Cardiac septum (tissue), 1 donor: ENCODE data around the gene ARRDC1. TPM values are rescaled to one million over a fixed set of nuclear protein-coding genes. Genes with fewer than 3 reads are reported as not detected.
"Not testable (repeated sequence)": the region's sequence is repeated elsewhere in the genome, so short reads cannot be mapped to it uniquely, and the experiment has no call there.

Experiments
- DNase-seq: peaks from one replicate; pipeline ENCODE4 v3.0.0-alpha.2; 2020; ENCODE audit warnings: low spot score
- intact Hi-C: fragments of 100-400 bp; cut with DNase I; formaldehyde crosslinking; loops from one replicate; pipeline ENCODE4 v1.14.0; 2022
- long read RNA-seq: library from polyadenylated mRNA; unstranded; transcript quantifications from one replicate; pipeline ENCODE4 v2.0.0, GENCODE V29; 2021
- total RNA-seq: library from RNA; stranded (reverse); fragmentation: NEBNext Ultra II Directional; extraction: Animal tissue kit (Norgen Biotek cat#: 25700); gene quantifications from one replicate; pipeline ENCODE4 v1.2.1, GENCODE V29; 2021
- donor health status: DM: no; HTN: no; CAD: no.

Gene ARRDC1, protein sequence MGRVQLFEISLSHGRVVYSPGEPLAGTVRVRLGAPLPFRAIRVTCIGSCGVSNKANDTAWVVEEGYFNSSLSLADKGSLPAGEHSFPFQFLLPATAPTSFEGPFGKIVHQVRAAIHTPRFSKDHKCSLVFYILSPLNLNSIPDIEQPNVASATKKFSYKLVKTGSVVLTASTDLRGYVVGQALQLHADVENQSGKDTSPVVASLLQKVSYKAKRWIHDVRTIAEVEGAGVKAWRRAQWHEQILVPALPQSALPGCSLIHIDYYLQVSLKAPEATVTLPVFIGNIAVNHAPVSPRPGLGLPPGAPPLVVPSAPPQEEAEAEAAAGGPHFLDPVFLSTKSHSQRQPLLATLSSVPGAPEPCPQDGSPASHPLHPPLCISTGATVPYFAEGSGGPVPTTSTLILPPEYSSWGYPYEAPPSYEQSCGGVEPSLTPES
- total RNA-seq = 21.1 TPM
- long read RNA-seq, transcript ARRDC1-201 (8 exons, 1,586 nt) = major isoform, 21 of 45 reads
- long read RNA-seq, partial matches to known transcripts = 11 of 45 reads
- long read RNA-seq, other reads (novel, unspliced or antisense) = 13 of 45 reads

DNA sequence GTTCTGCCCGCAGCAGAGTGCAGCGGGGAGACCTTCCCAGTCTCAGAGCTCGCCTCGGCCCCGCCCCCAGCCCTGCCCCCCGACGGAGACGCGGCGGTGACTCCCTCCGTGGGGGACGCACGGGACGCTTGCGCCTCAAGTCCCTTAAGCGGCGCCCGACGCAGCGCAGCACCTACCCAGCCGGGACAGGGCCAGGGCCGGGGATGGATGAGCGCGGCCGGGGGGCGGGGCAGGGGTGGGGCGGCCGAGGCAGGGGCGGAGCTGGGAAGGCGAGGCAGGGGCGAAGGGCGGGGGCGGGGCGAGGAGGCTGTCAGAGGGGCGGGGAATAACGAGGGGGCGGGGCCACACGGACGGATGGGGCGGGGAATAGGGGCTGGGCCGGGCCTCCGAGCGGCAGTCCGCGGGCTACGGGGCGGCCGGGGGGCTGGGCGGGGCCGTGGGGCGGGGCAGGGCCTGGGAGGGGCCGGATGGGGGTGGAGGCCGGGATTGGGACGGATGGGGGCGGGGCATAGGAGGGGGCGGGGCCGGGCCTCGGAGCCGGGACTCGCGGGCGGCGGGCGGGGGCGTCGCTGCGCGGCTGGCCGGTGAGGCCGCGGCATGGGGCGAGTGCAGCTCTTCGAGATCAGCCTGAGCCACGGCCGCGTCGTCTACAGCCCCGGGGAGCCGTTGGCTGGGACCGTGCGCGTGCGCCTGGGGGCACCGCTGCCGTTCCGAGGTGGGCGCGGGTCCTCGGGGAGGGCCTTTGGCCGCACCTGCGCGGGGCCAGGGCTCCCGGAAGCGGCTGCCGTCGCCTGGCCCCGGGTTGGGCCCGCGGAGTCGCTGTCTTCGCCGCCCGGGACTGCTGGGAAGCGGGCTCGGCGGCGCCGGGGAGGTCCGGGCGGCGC is at the start of gene ARRDC1:
Gene ARRDC1, plus strand, starts transcription at position 566 of the 884 bp plus-strand sequence. Its CDS starts 32 bp downstream, at position 598.
- DNase-seq = peak; percentile 97
- intact Hi-C loops = no loop called here

DNA sequence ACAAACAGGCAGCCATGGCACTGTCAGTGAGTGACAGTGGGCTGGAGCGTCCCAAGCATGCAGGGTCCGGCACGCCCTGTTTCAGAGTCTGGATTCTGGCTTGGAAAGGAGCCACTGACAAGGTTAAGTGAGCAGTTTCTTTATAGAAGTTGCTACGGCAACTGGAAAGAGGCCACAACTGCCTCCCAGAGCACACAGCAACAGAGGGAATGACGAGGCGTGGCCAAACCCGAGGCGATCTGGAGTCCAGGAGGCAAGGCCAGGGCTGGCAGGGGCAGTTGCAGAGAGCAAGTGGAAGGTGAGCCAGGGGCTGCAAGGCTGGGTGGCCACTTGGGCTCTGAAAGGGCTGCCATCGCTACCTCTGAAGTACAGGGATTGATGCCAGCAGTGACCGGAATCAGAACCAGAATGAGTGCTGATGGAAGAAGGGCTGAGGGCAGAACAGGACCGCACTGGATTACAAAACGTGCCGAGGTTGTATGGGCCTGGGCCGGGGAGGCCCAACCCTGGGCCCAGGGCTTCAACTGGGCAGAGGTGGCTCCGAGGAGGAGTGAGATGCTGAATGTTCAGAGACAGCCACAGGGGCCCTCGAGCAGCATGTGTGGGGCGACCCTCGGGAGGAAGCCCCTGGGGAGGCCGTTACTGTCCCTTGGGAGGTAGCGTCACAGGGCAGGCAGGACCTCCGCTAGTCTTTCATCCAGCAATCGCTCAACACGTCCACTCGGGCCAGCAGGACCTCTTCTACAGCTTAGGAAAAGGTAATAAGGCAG is 49.2 kb upstream of the ARRDC1 start:
- no peak for DNase-seq

DNA sequence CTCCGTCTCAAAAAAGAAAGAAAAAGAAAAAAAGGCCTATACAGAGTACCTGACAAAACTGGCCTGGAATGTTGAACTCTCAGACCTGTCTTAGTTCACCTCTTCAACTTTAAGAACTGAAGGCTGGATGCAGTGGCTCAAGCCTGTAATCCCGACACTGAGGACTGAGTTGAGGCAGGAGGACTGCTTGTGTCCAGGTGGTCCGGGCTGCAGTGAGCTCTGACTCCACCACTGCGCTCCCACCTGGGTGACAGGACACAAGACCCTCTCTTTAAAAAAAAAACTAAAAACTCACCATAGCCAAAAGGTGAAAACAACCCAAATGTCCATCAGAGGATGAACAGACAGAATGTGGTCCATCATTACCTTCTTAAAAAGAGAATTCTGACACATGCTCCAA is 47.4 kb upstream of the ARRDC1 start:
- no peak for DNase-seq

More for the DNA sequence above, 49.2 kb upstream of the ARRDC1 start:
- intact Hi-C loops = no loop called here

GRCh38 chr9:137564134-137564533 is 41.4 kb upstream of the ARRDC1 start:
- no peak for DNase-seq

More for the DNA sequence above, 47.4 kb upstream of the ARRDC1 start:
- intact Hi-C loops = no loop called here

GRCh38 chr9:137564817-137565411 is 40.6 kb upstream of the ARRDC1 start:
- no peak for DNase-seq
- intact Hi-C loops = no loop called here

More at GRCh38 chr9:137564134-137564533, 41.4 kb upstream of the ARRDC1 start:
- intact Hi-C loops = no loop called here

- DNase-seq, intact Hi-C loops: not testable (repeated sequence)
Measured at GRCh38 chr9:137568445-137568844, 37.0 kb upstream of the ARRDC1 start.

DNA sequence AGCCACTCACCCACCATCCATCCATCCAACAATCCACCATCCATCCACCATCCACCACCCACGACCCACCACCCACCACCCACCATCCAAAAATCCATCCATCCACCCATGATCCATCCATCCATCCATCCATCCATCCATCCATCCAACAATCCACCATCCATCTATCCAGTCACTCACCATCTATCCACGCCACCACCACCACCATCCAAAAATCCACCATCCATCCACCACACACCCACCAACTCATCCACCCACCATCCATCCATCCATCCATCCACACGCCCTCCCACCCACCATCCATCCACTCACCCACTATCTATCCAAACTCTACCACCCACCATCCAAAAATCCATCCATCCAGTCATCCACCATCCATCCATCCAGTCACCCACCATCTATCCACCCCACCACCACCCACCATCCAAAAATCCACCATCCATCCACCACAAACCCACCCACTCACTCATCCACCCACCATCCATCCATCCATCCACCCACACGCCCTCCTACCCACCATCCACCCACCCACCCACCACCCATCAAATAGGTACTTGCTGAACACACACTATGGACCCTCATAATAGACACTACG is 35.8 kb upstream of the ARRDC1 start:
- DNase-seq = no peak
- intact Hi-C loops = no loop called here

DNA sequence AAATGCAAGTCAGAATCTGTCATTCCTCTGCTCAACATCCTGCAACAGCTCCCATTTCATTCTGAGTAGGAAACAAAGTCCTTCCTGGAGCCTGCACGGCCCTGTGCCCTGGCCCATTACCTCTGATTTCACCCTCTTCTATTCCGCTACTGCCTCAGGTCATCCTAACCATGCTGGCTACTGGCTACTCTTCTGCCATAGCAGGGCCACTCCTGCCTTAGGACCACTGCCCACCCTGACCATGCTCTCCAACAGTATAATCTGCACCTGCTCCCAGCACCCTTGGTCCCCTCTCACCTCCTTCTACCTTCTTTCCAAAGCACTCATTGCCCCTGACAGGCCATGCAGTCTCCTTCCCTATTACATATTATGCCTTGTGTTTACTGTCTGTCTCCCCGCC is 34.9 kb upstream of the ARRDC1 start:
- no peak for DNase-seq
- intact Hi-C loops = no loop called here

DNA sequence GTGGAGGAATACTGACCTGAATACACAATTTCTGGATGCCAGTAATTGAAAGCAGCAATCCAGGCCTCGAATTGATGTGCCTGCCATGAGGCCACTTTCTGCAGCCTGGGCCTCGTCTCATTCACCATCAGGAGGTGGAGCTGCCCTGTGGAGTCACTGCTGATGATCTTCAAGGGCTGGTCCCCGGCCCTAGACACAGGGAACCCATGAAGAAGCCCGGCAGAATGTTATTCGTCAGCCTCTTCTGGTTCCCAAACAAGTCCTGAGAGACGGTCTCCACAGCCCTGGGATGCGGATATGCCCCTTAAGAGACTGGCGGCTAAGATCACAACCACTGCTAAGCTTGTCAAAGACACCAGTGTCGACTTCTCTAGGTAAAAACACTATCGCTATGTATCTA is 31.3 kb upstream of the ARRDC1 start:
- intact Hi-C loops = no loop called here
- no peak for DNase-seq

DNA sequence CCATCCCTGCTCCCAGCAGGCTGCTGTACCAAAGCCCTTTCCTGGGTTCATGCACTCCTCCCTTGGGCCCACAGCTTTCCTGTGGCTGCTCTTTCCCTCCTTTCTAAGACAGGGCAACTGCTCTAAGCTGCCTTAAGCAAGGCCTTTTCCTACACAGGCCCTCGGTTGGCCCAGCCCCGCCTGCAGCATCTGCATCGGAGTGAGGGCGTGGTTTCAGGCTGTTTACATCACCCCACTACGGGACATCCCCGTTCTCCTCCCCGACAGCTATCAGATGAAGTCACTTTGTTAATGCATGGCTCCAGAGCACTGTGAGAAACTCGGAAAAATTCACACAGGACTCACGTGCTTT is 30.1 kb upstream of the ARRDC1 start:
- no peak for DNase-seq
- intact Hi-C loops = no loop called here

DNA sequence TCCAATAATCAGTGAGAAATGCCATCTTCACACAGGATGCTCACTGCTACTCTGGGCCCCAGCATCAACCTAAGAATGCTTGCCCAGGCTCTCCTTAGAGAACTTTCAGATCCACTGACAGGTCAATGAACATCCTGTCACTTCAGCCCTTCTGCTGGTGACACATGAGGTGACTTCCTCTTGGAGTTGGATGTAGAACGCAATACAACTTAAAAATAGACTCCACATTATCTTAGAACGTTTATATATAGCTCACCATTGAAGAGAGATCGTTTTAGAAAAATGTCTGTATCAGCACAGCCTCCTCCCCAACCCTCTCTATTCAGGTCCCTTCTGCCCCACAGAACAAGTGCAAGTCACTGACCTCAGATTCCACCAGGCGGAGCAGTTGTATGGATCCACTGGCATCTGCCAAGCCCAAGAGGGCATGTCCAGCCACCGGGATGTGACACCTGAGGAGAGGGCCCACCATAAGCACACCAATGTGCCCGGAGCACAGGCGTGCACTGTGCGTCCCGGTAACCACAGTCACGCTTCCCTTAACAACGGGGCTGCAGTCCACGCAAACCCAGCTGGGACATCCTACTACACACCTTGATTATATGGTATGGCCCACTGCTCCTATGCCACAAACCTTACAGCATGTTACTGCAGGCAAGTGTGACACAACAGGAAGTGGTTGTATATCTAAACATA is 29.6 kb upstream of the ARRDC1 start:
- DNase-seq = no peak
- intact Hi-C loops = no loop called here

DNA sequence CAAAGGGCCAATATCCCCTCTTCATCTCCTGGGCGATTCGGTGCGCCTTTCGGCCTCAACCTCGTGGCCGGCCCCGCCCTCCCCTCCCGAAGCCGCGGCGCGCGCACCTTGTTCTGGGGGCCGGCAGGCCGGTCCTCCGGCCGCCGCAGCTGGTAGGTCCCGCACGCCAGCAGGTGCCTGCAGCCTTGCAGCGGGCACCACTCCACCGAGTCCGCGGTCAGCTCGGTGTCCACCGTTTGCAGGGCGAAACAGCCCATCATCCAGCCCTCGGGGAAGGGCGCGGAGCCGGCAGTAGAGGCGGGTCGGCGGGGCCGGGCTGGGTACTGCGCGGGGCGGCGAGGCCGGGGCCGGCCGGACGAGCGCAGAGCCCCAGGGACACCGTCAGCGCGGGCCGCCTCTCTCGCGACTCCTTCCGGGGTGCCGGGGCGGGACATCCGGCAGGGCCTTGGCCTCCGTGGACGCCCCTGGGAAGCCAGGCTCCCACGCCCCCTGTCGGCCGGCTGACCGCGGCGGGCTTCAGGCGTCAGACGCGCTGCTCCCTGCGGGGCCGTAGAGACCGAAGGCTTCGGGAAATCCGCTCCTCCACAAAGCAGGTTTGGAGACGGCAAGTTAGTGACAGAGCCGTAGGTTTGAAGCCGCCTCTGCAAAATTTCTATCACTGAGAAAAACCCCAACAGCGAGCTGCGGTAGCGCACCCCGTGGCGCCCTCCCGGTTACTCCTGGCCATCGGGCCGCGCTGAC is 26.8 kb upstream of the ARRDC1 start, which contains the start of gene DPH7:
Gene DPH7, minus strand, starts transcription at position 408 of the 741 bp plus-strand sequence. Its CDS starts 148 bp downstream, at position 260.
- DNase-seq = peak; percentile 98
- intact Hi-C loops = loop anchor here (2.0 kb wide), 1 partner anchor 26 kb away; no protein-coding TSS in a partner anchor

DNA sequence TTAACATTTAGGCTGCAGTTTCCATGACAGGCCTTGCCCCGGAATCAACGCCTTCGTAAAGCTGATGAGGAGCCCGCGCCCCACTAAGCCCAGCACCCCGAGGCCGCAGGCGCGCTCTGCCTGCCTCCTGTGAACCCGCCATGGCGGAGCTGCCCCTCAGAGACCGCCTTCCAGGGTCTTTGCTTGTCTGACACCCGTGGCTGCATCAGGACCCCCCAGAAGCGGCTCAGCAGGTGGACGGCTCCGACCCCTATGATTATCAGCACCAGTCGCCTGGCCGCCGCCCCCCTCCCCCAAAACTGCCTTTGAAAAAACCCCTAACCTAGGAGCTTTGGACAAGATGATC is 26.3 kb upstream of the ARRDC1 start:
- DNase-seq = no peak
- intact Hi-C loops = loop anchor here (2.0 kb wide), 1 partner anchor 26 kb away; no protein-coding TSS in a partner anchor

DNA sequence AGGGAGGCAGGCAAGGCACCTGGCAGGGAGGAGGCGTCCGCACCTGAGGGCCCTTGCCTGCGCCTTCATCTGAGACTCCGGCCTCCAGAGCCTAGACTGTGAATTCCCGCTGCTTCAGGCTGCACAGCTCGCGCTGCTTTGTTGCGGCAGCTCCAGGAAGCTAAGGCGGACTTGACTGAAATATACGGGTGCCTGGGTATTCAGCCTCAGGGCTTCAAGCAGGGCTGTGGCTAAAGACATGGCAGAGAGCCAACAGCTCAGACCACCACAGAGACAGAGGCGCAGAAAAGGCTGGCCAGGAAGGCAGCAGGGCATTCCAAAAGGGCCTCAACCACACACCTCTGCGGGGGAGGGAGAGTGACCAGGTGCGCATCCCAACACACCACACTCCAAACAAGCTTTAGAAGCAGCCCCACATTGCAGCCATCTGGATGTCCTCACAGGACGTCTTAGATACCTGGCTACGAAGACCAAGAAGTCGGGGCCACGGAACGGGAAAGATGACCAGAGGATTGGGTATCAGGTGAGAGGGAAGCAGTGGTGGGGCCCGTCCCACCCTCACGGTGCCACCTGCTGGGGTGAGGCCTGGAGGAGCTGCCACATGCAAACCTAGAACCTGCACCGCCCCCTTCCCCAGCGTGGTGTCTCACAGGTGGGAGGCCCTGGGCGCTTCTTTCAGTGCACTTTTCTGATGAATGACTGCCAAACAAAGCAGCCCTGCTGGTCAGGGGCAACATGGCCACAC is 25.1 kb upstream of the ARRDC1 start:
- intact Hi-C loops = no loop called here
- no peak for DNase-seq

DNA sequence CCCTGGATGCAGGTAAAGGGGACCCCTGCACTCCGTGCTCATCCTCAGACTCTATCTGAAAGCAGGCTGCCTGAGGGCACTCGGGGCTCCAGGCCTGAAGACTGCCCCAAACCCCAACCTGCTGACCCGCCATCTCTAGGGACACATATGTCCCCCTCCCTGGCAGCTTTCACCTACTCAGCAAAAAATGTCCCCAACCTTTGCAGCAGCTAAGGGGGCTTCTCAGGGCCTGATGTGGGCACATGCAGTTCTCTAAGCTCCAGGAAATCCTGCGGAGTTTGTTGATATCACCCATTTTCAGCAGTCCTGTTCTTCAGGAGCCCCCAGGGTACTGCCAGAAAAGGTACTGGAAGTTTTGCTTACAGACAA is 24.5 kb upstream of the ARRDC1 start:
- DNase-seq = no peak
- intact Hi-C loops = no loop called here

DNA sequence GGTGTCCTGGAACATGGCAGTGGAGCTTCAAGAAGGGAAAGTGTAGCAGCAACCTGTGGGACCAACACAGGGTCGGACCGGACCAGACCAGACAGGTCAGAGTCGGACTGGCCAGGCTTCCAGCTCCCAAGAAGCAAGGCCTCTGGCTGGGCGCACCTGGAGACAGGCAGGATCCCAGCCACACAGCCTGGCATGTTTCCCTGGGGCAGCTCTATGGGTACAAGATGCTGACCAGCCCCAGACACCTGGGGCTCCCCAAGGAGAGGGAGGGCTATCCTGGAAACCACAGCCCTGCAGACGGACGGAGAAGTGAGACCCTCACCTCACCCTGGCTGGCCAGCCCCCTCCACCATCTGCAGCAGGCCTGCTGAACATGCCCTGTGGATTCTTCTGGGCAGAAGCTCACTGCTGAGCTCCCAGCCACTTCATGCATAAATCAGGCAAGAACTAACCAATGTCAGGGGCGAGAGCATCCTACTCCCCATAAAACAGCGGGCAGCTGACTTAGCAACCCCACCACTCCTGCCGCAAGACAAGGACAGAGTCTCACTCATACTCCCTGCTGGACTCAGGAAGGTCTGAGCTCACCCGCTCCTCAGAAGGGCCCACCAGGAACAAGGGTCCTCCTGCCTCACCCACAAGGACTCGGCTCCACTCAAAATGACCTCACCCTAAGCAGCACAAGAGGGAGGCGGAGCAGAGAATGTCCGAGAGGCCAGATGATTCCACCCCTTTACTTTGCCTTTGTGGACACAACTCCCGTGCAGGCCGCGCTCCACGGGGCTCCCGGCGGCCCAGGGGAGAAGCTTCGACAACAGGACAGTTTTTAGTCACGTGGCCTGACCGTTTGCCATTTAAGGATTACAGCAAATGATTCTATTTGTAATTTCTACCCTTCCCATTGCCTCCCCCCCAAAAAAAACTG is 23.9 kb upstream of the ARRDC1 start:
- intact Hi-C loops = no loop called here
- DNase-seq = no peak
